ENCODE measurements around the gene ABCA13.

Gene ABCA13

DNA sequence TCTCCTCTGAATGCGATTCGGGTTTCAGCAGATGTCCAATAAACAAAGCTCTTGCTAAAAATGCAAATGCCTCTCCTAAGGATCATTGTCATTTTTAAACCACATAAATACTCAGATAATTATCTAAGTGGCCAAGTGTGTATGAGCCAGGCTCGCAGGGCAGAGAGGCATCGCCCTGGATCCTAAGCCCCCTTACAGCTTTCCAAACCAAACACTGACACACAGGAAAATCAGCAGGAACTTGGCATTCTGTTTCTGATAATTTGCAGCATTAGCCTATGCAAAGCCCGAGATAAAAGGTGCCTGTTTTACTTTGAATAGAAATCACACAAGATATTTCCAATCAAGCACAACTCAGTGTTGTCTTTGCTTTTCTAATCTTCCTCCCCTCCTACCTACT lies 134.4 kb downstream of the ABCA13 start:
- DNase-seq = no peak

DNA sequence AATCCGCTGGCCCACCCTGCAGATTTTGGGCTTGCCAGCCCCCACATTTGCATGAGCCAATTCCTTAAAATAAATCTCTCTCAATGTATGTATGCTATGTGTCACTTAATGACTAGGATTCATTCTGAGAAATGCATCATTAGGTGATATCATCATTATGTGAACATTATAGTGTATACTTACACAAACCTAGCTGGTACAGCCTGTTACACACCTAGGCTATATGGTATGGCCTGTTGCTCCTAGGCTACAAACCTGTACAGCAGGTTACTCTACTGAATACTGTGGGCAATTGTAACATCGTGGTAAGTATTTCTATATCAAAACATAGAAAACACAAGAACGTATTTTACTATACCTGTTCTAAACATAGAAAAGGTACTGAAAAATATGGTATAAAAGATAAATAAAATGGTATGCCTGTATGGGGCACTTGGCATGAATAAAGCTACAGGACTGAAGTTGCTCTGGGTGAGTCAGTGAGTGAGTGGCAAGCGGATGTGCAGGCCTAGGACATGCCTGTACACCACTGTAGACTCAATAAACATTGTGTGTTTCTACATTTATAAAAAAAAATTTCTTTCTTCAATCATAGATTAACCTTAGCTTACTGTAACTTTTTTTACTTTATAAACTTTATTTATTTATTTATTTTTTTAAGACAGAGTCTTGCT lies 135.9 kb downstream of the ABCA13 start:
- DNase-seq = no peak

DNA sequence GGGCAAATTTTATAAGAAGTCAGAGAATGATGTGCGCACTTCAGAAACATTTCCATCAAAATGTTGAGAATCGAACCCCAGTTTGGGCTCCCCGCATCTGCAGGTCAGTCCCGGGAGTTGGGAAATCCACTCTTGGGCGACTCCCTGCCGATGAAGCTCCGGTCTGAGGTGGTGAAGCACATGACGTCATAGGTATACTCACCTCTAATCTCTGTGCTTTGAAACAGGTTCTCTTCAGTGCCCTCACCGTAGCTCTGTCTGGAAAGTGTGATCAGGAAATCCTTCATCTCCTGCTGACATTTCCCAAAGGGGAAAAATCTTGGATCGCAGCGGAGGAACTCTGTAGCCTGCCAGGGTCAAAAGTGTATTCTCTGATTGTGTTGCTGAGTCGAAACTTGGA lies 138.5 kb downstream of the ABCA13 start:
- no peak for DNase-seq

DNA sequence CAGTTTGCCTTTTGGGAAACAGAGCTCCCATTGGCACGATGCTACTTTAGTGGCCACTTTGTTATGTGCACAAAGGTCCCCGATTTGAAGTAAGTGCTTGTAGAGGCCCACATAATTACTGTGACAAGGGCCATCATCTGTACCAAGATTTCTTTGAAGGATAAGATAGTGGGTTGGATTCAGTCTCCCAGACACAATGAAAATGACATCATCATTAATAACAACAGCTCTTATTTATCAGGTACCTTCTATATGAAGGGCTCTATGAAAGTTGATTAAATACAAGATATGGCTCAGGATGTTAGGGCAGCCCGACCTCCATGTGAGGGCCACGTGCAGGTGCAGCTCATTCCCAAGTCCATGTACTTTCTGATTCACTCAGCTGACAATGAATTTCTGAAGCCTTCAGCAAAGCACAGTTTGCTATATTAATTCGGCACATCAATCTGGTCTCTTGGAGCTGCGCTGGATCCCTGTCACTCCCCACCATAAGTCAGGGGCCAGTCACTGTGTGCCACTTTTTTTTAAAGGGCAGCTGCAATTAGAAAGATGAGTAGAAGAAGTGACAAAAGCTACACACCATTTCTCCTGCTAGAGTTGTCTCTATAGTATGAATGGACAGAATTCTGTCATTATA lies 140.3 kb downstream of the ABCA13 start:
- no peak for DNase-seq

DNA sequence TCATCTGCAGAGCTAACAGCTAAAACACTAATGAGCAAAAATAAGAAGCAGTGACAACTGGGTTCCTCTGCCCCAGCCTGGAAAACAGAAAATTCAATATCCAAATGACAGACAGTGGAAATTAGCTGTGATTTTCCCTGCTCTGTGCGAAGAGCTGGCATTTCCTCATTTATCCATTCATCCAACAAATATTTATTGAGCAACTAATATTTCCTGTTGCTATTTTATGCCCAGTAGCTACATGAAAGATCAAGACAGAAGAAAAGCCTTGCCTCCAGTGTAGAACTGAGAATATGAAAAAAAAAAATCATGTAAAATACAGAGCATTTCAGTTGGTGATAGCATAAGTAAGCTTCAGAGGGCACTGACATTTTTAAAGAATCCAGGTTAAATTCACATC lies 140.9 kb downstream of the ABCA13 start:
- DNase-seq = no peak

DNA sequence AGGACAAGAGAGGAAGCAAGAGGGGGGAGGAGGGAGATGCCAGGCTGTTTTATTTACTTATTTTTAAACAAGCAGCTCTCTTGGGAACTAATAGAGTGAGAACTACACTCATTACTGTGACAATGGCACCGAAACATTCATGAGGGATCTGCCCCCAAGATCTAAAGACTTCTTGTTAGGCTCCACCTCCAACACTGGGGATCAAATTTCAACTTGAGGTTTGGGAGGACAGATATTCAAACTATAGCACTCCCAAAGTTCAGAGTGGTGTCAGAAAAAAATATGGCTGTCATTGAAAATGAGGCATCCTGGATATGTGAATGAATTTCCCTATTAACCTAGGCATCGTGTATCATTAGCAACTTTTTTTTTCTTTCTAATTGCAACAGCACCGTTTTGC lies 145.5 kb downstream of the ABCA13 start:
- no peak for DNase-seq

DNA sequence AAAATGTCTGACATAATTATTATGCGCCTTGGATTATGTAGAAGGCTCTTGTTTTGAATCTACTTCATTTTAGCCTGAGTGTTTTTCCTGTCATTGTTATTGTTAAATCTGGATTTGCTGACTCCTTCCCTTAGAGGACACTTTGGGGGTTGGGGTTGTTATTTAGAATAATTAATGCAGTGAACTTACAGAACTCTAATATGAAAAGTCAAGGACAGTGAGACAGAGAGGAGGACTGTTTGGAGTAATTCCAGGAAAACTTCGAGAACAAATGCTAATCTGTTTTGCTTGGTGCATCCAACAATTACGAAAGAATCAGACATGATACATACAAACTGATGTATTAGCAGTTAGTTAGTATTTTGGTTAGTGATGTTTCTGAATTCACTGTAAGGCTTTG lies 146.1 kb downstream of the ABCA13 start:
- no peak for DNase-seq

DNA sequence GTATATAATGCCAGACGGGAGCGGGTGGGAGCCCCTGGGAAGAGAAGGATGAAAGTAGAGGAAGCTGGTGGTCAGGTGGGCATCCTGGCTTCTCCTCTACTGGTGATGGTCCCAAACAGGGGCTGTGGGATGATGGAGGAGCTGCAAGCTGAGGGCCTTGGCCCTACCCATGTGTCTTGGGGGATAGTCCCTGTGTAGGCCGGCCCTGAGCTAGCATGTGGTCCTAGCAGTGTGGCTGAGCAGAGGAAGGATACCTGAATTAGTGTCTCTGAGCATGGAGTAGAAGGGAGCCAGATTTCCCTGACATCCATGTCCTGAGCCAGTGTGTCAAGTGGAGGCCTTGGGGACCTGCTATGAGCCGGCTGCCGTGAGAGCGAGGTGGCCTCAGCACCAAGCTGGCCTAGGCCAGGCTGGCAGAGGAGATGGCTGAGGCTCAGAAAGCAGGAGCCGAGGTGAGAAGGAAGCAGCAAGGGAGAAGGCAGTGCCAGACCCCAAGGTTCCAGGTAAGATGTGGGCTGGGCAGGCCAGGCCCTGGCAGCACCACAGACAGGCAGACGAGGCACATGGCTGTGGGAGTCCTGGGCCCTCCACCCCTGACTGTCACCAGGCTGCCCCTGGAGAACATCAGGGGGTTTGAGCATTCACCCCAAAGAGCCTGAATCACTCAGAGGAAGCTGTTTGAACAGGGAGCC lies 150.2 kb downstream of the ABCA13 start:
- no peak for DNase-seq

DNA sequence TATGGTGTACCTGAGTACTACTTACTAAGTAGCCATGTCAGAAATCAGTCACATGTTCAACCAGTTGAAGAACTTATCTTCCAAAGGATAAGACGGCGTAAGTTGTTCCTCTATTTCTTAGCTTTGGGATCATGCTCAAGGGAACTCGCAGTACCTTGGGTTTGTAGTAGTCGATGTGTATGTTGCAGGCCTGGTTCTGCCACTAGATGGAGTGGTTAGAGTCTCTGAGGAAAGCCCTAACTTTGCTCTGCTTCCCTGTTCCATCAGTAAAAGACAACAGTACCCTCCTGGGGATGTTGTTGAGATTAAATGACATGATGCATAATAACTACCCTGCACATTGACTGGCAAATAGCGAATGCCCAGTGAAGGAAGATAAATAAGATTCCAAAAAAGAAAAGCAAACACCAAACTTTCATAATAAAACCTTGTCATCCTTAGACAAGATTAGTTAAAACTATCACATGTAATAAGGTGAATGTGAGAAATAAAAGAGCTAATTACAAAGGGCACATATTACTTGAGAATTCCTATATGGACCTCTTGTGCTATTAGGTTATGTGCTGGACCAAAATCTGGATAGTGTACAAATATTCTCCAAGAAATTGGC lies 165.9 kb downstream of the ABCA13 start:
- no peak for DNase-seq

DNA sequence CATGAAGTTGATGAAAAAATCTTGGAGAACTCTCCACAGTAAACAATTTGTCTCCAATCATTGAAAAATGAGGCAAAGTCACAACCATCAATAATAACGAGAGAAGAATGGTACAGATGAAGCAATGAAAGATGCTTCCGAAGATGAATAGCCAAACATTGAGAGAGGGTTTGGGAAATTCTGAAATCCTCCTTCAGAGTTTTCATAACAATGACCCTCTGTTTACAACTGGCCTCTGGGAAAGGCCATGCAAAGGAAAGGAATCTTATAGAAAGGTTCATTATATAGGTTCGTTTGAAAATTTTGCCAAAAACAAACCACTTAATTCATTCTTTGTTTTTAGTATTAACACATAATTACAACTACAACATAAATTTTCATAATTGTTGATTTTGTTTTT lies 166.5 kb downstream of the ABCA13 start:
- DNase-seq = no peak

DNA sequence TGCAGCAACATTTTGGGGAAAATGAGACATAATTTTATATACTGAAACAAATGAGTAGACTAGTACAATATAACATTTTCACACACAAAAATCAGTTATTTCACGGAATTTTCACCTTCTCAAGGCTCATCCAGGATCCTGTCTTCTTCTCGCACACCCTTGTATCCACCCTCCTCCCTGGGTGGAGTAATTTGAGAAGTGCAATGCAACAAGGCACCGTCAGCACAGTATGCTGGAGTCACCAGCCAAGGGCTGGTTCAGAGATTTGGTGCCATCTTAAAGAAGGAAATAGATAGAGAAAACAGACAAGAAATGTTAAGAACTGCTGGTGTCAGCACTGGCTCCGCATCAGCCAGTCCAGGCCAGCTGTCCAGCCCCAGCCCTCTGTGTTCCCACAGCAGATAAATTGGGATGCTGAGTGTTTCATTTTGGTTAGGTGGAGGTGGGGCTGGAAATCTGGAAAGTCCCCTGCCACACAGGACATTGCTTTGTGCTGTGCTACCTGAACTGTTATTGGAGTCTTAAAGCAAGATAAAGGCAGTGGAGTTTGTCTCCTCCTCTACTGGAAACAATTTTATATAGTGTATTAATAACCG lies 176.1 kb downstream of the ABCA13 start:
- DNase-seq = no peak

DNA sequence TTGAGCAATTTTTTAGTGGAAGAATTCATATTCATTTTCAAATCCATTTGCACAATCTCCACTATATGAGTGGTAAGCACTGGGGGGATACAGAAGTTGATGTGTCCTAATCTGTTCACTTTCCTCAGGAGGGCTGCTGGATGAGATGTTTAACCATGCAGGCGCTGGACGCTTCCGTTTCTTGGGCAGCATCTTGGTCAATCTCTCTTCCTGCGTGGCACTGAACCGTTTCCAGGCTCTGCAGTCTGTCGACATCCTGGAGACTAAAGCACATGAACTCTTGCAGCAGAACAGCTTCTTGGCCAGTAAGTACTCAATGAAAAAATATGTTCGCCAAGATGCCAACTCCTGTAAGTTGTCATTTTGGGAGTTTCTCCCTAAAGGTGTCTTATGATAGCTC lies 179.3 kb downstream of the ABCA13 start:
- DNase-seq = no peak

DNA sequence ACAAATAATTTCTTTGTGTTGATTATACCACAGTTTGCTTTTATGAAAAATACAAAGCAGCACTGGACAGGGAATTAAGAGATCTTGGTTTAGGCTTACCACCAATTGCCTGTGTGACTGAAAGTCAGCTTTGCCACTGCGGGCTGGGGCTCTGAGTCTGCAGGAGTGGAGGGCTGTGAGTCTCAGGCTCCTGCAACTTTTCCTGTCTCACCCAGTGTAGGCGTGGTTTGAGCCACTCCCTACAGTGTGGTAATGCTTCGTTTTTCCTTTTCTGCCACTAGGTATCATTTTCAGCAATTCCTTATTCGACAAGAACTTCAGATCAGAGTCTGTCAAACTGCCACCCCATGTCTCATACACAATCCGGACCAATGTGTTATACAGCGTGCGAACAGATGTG lies 180.6 kb downstream of the ABCA13 start:
- DNase-seq = no peak

DNA sequence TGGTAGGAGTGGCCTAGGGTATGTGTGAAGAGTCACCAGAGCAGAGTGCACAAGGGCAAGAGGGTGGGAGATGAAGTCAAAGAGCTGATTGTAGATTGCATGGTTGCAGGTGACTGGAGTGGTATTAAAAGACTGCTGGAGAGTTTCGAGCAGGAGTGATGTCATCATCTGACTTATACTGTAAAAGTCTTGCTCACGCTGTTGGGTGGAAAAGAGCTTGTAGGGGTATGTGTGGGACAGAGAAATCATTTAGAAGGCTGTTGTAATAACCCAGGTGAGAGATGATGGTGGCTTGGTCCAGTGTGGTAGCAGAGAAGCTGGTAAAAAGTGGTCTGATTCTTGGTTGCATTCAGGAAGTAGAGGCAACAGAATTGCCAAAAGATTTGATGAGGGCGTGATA lies 184.1 kb downstream of the ABCA13 start:
- no peak for DNase-seq

DNA sequence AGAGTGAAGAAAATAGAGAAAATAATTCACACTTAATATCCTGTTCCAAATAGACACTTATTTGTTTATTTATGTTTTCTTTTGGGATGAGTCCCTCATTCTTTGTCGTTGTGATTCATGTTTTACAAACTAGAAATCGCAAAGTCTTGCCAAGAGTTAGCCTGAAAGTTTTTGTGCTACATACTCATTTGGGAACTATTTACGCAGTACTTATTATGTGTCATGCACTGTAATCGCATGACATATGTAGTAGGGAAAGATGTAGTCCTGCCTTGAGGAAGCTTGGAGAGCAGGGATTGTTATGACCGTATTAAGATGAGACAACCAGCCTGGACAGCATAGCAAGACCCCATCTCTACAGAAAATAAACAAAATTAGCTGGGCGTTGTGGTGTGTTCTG lies 189.3 kb downstream of the ABCA13 start:
- DNase-seq = no peak

DNA sequence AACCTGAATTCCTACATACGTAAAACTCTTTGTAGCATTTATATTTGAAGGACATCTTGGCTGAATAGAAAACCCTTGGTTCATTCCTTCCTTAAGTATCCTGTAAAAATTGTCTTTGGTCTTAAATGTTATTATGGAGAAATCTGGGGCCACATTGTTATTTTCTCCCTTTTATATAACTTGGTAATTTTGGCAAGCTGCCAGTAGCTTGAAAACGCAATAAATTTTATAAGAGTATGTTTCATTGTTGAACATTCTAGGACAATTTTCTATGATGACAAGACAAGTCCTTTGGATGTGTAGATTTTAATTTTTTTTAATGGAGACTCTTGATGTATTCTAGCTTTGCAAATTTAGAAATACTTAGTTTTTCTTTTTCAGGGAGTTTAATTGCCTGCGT lies 191.9 kb downstream of the ABCA13 start:
- DNase-seq = no peak

DNA sequence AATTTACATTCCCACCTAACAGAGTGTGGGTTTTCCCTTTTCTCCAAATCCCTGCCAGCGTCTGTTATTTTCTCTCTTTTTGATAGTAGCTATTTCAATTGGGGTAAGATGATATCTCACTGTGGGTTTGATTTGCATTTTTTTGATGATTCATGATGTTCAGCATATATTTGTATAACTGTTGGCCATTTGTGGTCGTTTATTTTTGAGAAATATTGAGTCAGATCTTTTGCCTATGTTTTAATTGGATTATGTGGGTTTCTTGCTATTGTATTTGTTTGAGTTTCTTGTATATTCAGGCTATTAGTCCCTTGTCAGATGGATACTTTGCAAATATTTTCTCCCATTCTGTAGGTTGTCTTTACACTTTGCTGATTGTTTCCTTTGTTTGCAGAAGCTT lies 193.8 kb downstream of the ABCA13 start:
- no peak for DNase-seq

DNA sequence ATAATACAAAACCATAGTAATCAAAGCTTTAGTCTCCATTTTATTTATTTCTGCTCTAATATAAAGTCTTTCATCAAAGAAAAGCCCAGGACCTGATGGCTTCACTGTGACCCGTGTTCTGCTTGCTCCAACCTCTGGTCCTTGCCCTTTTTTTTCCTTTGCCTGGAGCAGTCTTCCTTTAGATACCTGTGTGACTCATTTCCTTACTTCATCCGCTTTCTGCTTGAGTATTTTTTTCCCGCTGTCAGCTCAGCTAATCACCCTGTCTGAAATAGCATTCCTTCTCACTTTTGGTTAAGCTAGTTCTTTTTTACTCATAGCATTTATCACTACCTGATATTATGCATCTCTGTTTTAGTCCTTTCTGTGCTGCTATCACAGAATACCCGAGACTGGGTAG lies 194.8 kb downstream of the ABCA13 start:
- no peak for DNase-seq

DNA sequence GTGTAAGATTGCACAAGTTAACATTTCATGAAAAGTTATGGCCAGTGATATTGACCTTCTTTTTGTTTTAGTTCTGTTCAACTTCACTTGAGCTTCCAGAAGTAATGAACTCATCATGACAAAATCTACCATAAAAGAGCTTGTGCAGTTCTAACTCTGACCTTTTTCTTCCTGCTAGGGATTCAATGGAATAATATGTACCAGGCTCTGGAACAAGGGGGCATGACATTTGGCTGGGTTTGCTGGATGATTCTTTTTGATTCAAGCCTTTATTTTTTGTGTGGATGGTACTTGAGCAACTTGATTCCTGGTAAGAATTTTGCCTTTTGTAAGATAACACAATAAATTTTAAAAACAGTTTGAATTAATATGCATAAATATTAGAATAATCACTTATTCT lies 205.0 kb downstream of the ABCA13 start:
- no peak for DNase-seq

DNA sequence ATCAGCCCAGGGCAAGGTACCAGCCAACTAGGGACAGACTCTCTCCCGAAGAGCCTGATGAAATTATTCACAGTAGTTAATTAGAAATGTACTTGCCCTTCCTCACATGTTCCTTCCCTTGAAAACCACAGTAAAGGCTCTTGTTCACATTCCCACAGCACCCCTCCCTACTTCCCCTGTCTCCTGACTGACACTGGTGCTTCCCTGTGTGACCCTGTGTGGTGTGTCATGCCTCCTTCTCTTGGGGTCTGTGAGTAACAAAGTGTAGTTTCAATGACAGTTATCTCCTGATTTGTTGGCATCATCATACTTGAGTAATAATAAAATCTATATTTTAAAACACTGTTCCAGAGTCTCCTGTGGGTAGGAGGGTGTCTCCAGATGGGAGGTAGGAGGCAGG lies 209.7 kb downstream of the ABCA13 start:
- DNase-seq = no peak

DNA sequence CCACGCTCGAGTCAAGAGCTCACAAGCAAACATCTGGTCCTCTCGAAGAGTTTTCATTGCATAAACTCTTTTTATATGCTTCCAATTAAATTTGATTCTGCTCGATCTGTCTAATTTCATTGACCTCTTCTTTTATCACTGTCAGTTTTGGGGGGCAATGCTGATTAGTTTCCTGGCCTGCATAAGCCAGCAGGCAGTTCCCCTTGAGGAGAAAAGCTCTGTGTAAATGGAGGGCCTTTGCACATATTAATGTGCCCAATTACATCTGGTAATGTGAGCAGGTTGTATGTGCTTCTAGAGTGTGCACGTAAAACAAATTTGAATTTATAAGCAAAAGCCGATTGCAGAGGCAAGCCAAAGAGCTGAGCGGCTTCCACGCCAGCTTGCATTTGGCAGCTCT lies 210.3 kb downstream of the ABCA13 start:
- DNase-seq = no peak

DNA sequence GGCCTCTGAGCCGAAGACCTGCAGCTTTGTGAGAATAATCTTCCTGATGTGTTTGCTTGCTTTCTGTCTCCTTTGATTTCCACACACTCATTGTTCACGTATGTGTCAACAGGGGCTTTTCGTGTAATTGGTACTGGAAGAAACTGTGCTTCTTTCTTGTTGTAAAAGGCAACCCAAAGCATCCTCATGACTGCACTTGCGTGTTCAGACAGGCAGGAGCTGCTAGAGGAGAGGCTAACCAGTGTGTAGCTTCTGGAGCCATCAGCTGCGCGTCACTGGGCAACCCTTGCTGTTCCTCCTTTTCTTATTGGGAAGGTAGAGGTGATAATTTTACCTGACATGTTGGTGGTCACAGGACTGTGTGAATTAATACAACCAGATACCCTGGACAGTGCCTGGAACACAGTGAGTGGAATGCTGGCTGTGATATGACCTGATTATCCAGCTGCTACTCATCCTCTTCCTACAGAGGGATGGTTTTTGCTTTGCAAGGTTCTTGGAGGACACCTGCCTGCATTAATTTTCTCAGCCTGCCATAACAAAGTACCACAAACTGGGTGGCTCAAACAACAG lies 213.0 kb downstream of the ABCA13 start:
- no peak for DNase-seq

DNA sequence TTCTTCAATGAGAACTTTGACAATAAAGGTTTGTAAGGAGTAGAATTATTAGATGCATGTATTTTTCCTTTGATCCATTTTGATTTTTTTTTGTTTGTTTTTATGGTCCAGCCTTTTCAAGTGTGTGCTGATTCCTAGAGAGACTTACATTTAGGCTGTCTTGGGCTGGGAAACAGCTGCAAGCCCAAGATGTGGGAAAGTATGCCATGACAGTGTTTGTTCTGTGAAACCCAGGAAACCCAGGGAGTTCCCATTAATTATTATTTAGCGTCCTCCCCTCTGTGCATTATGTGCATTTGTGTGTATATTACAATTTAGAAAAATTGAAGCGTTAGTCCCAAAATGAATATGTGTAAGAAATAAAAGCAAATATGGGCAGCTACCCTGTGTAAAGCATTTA lies 216.7 kb downstream of the ABCA13 start:
- DNase-seq = no peak

Data from stimulated activated CD4-positive, alpha-beta T cell treated with anti-CD3 and anti-CD28 coated beads, Interleukin-2, amount 100 ng/mL, for 48 hours (primary cell).